Body of pancreas (tissue), 4 donors: Measurements from ENCODE around the gene FAM162A. TPM values are rescaled to one million over a fixed set of nuclear protein-coding genes. Genes with fewer than 3 reads are reported as not detected.

Source experiments
- ATAC-seq: fragments of 150-250 bp; one replicate; pipeline ENCODE4 v1.9.1; 2016
- DNase-seq, 4 donors: peaks; one replicate each; pipeline ENCODE4 v3.0.0-alpha.2; 2019
- H3K27ac ChIP-seq, 4 donors: fragments of 200-600 bp; sonication (generic); 1 replicate in 3 of 4; 2 replicates in 1 of 4; pipeline versions ENCODE4 v1.5.1 to v1.6.1; 2016 to 2019; ENCODE audit warnings: mild to moderate bottlenecking in 1 of 4, mixed read lengths in 1 of 4, moderate library complexity in 1 of 4
- H3K27me3 ChIP-seq, 2 donors: fragments of 200-600 bp; sonication (generic); one replicate each; pipeline ENCODE4 v1.6.0; 2016; ENCODE audit warnings: mild to moderate bottlenecking in 1 of 2
- H3K36me3 ChIP-seq, 2 donors: fragments of 200-600 bp; sonication (generic); replicated peaks in 1 of 2; 2 replicates each; pipeline ENCODE4 v1.5.1; 2016; ENCODE audit warnings: low read depth in 2 of 2; ENCODE audit not compliant: insufficient read depth in 1 of 2
- H3K4me1 ChIP-seq: fragments of 200-600 bp; sonication (generic); one replicate; pipeline ENCODE4 v1.6.0; 2016
- H3K4me3 ChIP-seq, 2 donors: fragments of 200-600 bp; sonication (generic); 1 replicate in 1 of 2; 2 replicates in 1 of 2; pipeline ENCODE4 v1.5.1; 2016 to 2019
- H3K9me3 ChIP-seq, 3 donors: fragments of 200-600 bp; sonication (generic); 1 replicate in 2 of 3; 2 replicates in 1 of 3; pipeline ENCODE4 v1.5.1; 2016
- CTCF ChIP-seq, 7 experiments: fragments of 450-650 bp in 4 of 7; fragments of 200-600 bp in 3 of 7; sonication (generic) in 3 of 7; IDR thresholded peaks; one replicate each; pipeline ENCODE4 v1.5.1; 2016 to 2019; ENCODE audit warnings: antibody characterized with exemption in 7 of 7
- POLR2A ChIP-seq, 3 donors: fragments of 450-650 bp; IDR thresholded peaks; one replicate each; pipeline ENCODE4 v1.6.1; 2016; ENCODE audit warnings: antibody characterized with exemption in 3 of 3, mild to moderate bottlenecking in 2 of 3
- WGBS, 2 donors: methylation state at CpG; one replicate each; pipeline ENCODE4 v1.1.5; 2017; 5-methylcytosine and 5-hydroxymethylcytosine counted together
- intact Hi-C: fragments of 100-400 bp; cut with DNase I; formaldehyde crosslinking; loops from one replicate; pipeline ENCODE4 v1.15.1; 2023
- total RNA-seq, 2 donors: library from RNA; depleted of rRNA; stranded (reverse); fragments of >200 nt; gene quantifications; one replicate each; pipeline ENCODE4 v1.1.0, GENCODE V29; 2016

Gene FAM162A
- total RNA-seq, 2 donors from 2014 or later, result 8.6 to 24.1 TPM

GRCh38 chr3:122414391-122414790, 30.4 kb downstream of the FAM162A start:
- H3K4me3 ChIP-seq, result no peak overlapping the region
- H3K9me3 ChIP-seq, result no peaks in the 10 kb centered on the region
- DNase-seq, result no peak
- no peaks in the 10 kb centered on the region for H3K27me3 ChIP-seq
- ATAC-seq, result no peak
- H3K4me1 ChIP-seq, result peaks cover 55% of the 10 kb centered on the region
- TF ChIP-seq CTCF (IDR thresholded peaks at IDR 0.05), result no peak
- TF ChIP-seq POLR2A (IDR thresholded peaks at IDR 0.05), result no peak
- intact Hi-C loops, result no loop called here
- H3K36me3 ChIP-seq, result no peaks in the 10 kb centered on the region
- peak overlapping the region in 3 of 4 donors; percentile 82 to 91 (median 91) for H3K27ac ChIP-seq
- 49 to 61% methylated on average over 3 of the region's 3 CpGs for WGBS, 2 donors

- no peak for TF ChIP-seq POLR2A (IDR thresholded peaks at IDR 0.05)
- no peak for TF ChIP-seq CTCF (IDR thresholded peaks at IDR 0.05)
- H3K9me3 ChIP-seq, result no peaks in the 10 kb centered on the region
- 10 to 17% methylated on average over 10 of the region's 10 CpGs for WGBS, 2 donors
- DNase-seq (peak; percentile 67 to 87 (median 76)), ATAC-seq (peak; percentile 69)
- H3K27me3 ChIP-seq, result no peaks in the 10 kb centered on the region
- H3K4me1 ChIP-seq, result peaks cover 55% of the 10 kb centered on the region
- H3K4me3 ChIP-seq, result peak overlapping the region; percentile 24 to 36
- intact Hi-C loops, result no loop called here
- peak overlapping the region; percentile 82 to 93 (median 91) for H3K27ac ChIP-seq
- no peaks in the 10 kb centered on the region for H3K36me3 ChIP-seq
These were observed 31.2 kb downstream of the FAM162A start for GRCh38 chr3:122415104-122415744.

GRCh38 chr3:122415762-122416654, 32.0 kb downstream of the FAM162A start, which contains the start of gene WDR5B:
WDR5B (minus strand) TSS chr3:122416062; CDS start chr3:122415528, 534 bp downstream.
- ATAC-seq (peak; percentile 93), DNase-seq (peak; percentile 99)
- no peaks in the 10 kb centered on the region for H3K9me3 ChIP-seq
- intact Hi-C loops, result no loop called here
- WGBS, 2 donors, result 0% methylated on average over 38 to 48 of the region's 48 CpGs
- TF ChIP-seq CTCF (IDR thresholded peaks at IDR 0.05) (peak in 4 of 7 experiments; percentile 17 to 23 (median 19)), POLR2A (IDR thresholded peaks at IDR 0.05) (peak; percentile 81 to 95 (median 94))
- no peaks in the 10 kb centered on the region for H3K36me3 ChIP-seq
- H3K27ac ChIP-seq, result peak within 1 kb of the TSS; percentile 82 to 93 (median 91)
- peaks cover 55% of the 10 kb centered on the region for H3K4me1 ChIP-seq
- no peaks in the 10 kb centered on the region for H3K27me3 ChIP-seq
- H3K4me3 ChIP-seq, result peak within 1 kb of the TSS; percentile 24 to 36

- H3K27me3 ChIP-seq, result no peaks in the 10 kb centered on the region
- intact Hi-C loops, result no loop called here
- ATAC-seq (no peak), DNase-seq (peak; percentile 20 to 33 (median 26))
- peak overlapping the region; percentile 82 to 93 (median 91) for H3K27ac ChIP-seq
- peaks cover 48% of the 10 kb centered on the region for H3K4me1 ChIP-seq
- H3K4me3 ChIP-seq, result peak overlapping the region; percentile 24 to 36
- no peaks in the 10 kb centered on the region for H3K9me3 ChIP-seq
- H3K36me3 ChIP-seq, result no peaks in the 10 kb centered on the region
- peak in 1 of 3 donors; percentile 3 for TF ChIP-seq POLR2A (IDR thresholded peaks at IDR 0.05)
- TF ChIP-seq CTCF (IDR thresholded peaks at IDR 0.05), result peak in 2 of 7 experiments; percentile 0 to 11
- 22 to 27% methylated on average over 14 of the region's 14 CpGs for WGBS, 2 donors
These were observed 33.0 kb downstream of the FAM162A start for GRCh38 chr3:122416966-122417365.
